ENCODE measurements around the gene SRXN1.

Gene SRXN1

GRCh38 chr20:605237-605636, 47.8 kb downstream of the SRXN1 start:
- DNase-seq (ENCODE audit: low spot score) = no peak
- H3K4me3 ChIP-seq = no peak overlapping the region
- TF ChIP-seq CTCF (IDR thresholded peaks at IDR 0.05) = no peak
- H3K27ac ChIP-seq = no peak overlapping the region

DNA sequence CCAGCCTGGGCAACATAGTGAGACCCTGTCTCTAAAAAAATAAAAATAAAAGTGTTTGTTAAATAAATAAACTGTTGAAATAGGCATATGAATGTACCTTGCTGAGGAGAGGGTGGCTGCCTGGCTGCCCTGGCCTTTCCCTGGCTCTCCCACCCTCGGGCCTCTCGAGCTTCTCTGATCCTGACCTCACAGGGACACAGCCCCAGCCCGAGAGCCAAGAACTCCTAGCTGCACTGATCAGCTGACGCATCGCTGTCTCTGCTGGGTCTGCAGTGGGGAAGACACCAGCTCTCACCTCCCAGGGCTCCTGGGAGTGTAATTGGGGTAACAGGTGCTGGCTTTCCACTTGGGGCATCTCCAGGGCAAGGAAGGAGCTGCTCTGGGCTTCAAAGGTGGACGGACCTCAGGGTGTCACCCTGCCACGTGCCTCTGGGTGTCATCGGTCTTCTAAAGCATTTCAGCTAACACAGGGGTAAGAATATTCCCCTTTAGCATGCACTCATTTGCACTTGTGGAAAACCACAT, 49.8 kb downstream of the SRXN1 start:
- Histone ChIP-seq H3K4me3 (no peak overlapping the region), H3K27ac (no peak overlapping the region)
- TF ChIP-seq CTCF (IDR thresholded peaks at IDR 0.05) = no peak
- no peak for DNase-seq (ENCODE audit: low spot score)

GRCh38 chr20:602111-602970, 50.7 kb downstream of the SRXN1 start:
- no peak for TF ChIP-seq CTCF (IDR thresholded peaks at IDR 0.05)
- H3K27ac ChIP-seq = no peak overlapping the region
- no peak overlapping the region for H3K4me3 ChIP-seq
- DNase-seq (ENCODE audit: low spot score) = no peak

DNA sequence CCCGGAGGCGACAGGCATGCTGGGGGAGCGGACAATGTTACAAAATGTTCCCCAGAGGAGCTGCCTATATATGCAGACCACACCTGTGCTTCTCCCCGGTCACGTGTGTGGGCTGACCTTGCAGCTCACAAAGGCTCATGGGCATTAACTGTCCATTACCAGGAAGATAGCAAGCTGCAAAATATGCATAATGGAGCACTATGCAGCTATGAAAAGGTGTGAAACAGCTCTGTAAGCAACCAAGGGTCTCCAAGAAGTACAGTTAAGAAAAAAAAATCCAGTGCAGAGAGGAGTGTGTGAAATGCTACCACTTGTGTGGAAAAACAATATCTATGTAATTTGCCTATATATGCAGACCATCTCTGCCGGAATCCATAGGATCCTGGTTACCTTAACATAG, 52.3 kb downstream of the SRXN1 start:
- Histone ChIP-seq H3K27ac (no peak overlapping the region), H3K4me3 (no peak overlapping the region)
- DNase-seq (ENCODE audit: low spot score) = no peak
- no peak for TF ChIP-seq CTCF (IDR thresholded peaks at IDR 0.05)

DNA sequence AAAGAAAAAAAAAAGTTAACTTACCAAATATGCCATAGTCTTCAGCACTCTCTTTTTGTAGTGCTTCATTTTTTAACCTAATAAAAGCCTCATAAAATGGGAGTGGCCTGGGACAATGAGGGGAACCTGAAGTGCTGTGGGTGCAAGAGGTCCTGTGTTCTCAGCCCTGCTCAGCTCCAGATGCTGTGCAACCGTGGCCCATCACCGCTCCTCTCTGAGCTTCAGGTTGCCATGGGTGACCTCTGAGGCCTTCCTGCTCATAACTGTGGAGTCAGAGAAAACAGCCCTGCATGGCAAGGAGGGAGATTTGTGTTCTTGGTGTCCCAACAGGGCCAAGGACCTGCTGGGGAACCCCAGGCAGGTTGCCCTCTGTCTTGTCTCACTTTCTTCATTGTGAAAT, 52.9 kb downstream of the SRXN1 start:
- no peak overlapping the region for H3K4me3 ChIP-seq
- H3K27ac ChIP-seq = no peak overlapping the region
- no peak for TF ChIP-seq CTCF (IDR thresholded peaks at IDR 0.05)
- no peak for DNase-seq (ENCODE audit: low spot score)

DNA sequence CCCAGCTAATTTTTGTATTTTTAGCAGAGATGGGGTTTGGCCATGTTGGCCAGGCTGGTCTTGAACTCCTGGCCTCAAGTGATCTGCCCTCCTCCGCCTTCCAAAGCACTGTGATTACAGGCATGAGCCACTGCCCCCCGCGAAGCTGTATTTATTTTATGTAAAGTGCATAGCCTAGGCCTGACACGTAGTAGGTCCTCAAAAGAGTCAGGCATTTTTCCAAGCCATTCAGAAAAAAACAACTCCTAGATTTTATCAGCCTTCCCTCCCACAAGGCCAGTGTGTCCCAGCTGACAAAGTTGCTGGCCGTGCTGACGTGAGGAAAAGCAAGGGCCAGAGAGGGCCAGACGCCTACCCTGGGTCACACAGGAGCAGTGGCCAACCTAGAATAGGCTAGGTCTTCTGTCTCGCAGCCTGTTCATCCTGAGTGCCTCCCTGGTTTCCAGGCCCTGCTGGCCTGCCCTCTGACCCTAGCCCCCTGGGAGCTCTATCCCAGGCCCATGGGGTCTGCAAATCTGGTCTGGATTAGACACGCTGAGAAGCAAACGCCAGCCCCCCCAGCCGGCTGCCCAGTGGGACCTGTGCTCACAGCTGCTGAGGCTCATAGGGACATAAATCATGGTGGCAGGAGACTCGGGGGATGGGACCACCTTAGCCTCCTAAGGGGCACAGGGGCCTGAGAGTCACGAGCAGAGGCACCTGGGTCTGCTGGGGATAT, 54.7 kb downstream of the SRXN1 start:
- no peak for DNase-seq (ENCODE audit: low spot score)
- TF ChIP-seq CTCF (IDR thresholded peaks at IDR 0.05) = no peak
- Histone ChIP-seq H3K4me3 (no peak overlapping the region), H3K27ac (no peak overlapping the region)
